NCI-H2227 (cell line): ENCODE measurements around the gene PGF.

Experiments
- DNase-seq: peaks from one replicate; lab custom pipeline; 2025; ENCODE audit not compliant: unreplicated experiment; lab: John Stamatoyannopoulos, UW

Gene PGF

GRCh38 chr14:74905595-74906142 is 49.7 kb downstream of the PGF start:
- DNase-seq, result peak; percentile 68

DNA sequence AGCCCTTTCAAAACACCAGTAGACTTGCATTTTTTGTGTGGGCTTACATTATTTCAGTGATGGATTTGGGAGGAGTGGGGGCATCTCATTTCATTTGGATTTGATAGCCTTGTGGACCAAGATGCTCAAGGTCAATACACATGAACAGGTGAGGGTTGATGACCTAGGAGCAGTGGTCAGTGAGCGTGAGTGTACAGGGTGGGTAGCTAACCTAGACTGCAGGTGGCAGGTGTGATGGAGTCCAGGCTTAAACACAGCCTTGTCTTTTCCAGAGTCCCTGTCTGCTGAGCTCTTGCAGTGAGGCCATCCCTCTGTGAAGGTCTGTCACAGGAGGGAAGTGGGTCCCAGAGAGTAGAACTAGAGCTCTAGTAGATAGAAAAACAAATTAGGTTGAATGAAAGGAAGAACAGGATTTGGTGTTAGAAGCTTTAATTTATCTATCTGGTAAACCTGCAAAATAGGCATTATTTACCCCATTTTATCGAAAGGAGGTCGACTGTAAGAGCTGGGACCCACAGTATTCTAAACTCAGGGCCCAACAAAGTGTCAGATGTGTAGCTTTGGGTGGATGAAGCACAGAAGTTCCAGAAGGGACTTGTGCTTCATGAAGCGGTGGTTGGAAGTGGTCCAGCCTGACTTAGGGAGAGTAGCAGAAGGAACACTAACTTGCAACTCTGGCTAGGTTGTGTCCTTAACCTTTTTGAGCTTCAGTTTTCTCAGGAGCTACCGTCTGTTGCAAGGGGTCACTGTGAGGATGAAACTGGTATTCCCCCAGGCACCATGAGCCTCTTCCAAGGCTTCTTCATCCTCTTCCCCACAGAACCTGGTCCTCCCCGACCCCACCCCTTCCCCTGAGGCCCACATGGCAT is 50.5 kb downstream of the PGF start:
- DNase-seq, result no peak

- no peak for DNase-seq
These were observed 52.3 kb downstream of the PGF start for GRCh38 chr14:74902941-74903705.

GRCh38 chr14:74898694-74899093 is 56.7 kb downstream of the PGF start:
- DNase-seq, result no peak

GRCh38 chr14:74898083-74898482 is 57.3 kb downstream of the PGF start:
- no peak for DNase-seq

DNA sequence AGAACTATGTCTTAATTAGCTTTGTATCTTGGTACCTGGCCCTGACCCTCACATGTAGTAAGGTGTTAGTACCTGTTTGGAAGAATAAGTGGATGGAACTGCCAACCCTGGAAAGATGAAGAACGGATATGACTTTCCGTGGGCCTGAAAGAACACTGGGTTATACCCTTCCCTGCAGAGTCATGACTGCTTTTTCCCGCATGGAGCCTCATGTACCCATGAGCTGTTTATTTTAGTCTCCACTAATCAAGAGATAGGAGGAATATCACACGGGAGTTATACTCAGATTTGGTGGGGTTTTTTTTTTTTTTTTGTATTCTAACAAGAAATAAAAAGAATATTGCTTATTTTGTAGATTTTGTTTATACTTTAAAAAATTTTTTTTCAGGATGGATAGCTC is 57.8 kb downstream of the PGF start:
- no peak for DNase-seq

DNA sequence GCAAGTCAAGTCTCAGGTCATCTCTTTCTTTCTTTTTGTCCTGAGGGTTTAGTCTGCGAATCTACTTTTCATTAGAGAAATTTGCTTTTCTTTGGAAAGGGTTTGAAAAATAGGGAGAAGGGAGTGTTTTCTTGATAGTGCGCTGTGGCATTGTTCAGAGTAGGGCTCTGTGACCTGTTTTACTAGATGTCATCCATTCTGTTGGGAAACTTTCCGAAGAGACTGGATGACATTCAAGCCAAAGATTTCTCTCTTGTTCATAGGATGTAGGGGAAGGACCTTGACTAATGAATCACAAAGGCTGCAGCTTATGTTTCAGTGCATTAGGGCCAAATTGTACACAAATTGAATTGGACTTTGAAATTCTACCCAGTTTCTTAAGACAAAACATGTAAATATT is 59.0 kb downstream of the PGF start:
- DNase-seq, result no peak

GRCh38 chr14:74893614-74894091 is 61.7 kb downstream of the PGF start:
- no peak for DNase-seq

DNA sequence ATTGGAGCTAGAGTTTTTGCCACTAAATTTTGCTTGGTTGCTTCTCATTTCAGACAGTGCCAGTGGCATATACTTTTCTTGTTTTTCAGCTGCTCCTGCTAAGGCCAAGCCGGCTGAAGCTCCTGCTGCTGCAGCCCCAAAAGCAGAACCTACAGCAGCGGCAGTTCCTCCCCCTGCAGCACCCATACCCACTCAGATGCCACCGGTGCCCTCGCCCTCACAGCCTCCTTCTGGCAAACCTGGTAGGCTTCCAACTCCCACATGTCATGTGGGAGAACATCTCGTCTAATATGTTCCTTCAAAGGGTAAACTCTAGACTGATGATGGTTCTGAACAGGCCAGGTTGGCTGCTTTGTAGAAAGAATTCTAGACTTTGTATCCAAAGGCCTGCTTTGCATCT is 62.7 kb downstream of the PGF start:
- DNase-seq, result no peak

- no peak for DNase-seq
These were observed 63.5 kb downstream of the PGF start for GRCh38 chr14:74891870-74892269.
